ENCODE measurements around the gene DUSP19.
"Not testable (repeated sequence)": the region's sequence is repeated elsewhere in the genome, so short reads cannot be mapped to it uniquely, and the experiment has no call there.

GRCh38 chr2:183043580-183043979 lies 35.0 kb upstream of the DUSP19 start:
- TF ChIP-seq CTCF (optimal IDR thresholded peaks at IDR 0.05 in 1 of 3, IDR thresholded peaks at IDR 0.05 in 1 of 3, conservative IDR thresholded peaks at IDR 0.05 in 1 of 3; ENCODE audit: extremely low read depth in 1 of 3, insufficient read depth in 2 of 3, low read length in 3 of 3); EZH2 (IDR thresholded peaks at IDR 0.05; ENCODE audit: low read length): not testable (repeated sequence)

Data from keratinocyte (primary cell).